Measurements from ENCODE around the gene SPATA3.

Gene SPATA3

DNA sequence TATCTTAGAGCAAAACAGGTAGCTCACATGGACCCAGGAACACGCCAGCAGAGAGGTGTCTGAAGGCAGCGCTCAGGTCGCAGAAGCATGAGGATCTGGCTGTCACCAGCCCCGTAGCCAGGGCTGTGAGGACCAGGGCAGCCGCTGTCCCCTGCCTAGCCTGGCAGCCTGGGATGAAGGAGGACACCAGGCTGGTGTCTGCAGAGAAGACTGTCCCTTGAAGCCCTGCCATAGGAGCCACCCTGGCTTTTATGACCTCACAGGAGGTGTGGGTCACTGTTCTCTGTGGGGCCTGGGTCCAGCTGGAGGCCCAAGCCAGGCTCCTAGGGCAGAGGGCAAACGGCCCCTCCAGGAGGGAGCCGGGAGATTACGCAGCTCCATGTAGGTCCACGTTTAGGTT, at the start of gene SPATA3:
Gene SPATA3 (plus strand): TSS at position 301 of the 400 bp plus-strand sequence. CDS start 113 bp downstream, outside the sequence.
- H3K4me3 ChIP-seq = no peak within 1 kb of the TSS
- no peak within 1 kb of the TSS for H3K27ac ChIP-seq

DNA sequence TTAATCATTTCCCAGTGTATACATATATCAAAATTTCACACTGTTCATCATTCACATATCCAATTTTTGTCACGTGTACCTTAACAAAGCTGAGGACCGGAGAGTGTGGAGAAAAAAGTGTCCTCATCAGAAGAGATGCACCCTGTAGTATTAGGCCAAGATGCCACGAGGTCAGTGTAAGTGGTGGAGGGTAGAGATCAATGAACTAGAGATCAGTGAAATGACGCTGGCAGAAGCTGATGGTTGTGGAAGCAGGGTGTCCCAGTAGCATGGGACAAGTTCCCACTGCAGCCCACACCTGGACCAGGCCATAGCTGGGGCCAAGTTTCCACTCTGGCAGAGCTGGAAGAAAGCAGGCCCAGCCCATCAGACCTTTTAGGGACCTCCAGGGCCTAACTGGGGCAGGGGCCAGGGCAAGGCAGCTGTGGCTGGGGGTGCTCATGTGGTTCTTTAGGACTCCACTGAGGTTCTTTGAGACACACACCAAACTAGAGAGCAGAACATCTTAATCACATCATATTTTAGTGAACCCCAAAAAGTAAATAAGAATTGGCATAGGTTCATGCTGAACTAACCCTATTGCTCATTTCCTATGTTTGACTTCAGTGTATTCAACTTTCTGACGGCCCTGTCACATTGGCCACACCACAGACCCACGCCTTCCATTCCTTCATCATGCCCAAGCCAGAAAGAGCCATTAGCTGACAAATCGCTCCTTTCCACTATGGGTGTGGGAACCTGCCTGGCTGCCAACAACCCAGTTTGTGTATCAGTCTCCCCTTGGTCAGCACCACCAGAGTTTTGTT, 49.3 kb upstream of the SPATA3 start:
- Histone ChIP-seq H3K4me3 (no peak overlapping the region), H3K27ac (no peak overlapping the region)

DNA sequence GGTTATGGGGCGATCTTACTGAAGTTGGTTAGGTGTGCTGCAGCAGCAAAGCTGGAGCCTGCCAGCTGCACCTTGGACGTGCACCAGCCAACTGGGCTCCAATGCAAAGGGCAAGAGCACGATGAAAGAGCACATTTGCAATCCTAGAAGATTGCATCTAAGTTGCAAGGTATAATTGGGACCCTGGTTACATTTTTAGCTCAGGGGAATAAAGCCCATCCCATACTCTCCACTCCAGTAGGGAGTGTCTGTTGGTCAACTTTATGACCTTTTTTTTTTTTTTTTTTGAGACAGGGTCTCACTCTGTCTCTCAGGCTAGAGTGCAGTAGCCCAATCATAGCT, 48.7 kb upstream of the SPATA3 start:
- H3K4me3 ChIP-seq = no peak overlapping the region
- no peak overlapping the region for H3K27ac ChIP-seq

DNA sequence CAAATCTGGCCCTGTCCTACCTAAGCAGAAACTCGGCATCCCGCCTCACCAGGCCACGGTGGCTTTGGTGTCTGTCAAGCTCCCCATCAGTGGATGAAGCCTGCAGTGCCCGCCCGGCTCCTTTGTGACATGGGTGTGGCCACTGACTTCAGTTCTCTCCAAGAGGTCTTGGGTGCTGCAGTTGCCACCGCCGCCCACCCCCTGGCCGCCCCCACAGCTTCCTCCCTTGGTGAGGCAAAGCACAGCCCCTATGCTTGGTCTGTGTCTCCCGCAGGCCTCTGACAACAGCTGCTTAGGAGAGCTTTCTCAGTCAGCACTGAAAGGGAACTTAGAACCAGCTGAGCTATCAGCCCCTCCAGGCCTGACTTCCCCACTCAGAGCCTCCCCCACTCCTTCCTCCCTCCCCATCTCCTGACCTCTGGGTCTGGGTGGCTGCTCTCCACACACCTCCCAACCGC, 48.0 kb upstream of the SPATA3 start:
- Histone ChIP-seq H3K4me3 (no peak overlapping the region), H3K27ac (no peak overlapping the region)

DNA sequence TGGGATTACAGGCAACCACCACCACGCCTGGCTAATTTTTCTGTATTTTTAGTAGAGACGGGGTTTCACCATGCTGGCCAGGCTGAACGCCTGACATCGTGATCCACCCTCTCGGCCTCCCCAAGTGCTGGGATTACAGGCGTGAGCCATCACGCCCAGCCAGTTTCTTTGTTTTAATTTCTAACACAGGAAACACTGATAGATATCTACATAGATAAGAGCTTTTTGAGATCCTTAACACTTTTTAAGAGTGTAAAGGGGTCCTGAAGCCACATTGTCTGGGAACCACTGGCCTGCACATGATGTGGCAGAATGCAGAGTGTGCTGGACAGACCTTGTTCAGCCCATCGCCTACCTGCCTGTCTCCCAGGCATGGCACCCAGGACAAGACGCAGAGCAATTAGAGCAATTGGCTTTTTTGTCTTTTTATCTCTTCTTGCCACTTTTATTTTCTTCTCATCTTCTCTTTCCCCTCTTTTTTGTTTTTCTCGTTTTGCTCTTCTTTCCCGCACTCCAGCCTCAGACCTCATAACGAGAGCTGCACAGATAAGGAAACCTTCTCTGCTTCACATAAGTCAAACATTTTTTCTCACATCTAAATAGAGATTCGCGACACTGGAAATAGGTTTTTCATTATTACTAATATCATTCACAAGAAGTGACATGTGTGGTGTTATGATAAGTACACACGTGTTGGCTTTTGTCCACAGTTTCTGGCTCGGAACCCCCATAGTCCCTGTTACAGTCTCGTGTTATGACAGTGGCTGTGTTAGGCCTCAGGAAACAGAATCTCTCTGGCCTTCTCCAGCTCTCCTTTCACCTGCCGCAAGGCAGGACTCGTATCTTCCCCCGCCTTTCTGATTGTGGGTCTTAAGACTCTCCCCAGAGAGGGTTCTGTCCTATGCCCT, 45.7 kb upstream of the SPATA3 start:
- H3K4me3 ChIP-seq = no peak overlapping the region
- no peak overlapping the region for H3K27ac ChIP-seq

DNA sequence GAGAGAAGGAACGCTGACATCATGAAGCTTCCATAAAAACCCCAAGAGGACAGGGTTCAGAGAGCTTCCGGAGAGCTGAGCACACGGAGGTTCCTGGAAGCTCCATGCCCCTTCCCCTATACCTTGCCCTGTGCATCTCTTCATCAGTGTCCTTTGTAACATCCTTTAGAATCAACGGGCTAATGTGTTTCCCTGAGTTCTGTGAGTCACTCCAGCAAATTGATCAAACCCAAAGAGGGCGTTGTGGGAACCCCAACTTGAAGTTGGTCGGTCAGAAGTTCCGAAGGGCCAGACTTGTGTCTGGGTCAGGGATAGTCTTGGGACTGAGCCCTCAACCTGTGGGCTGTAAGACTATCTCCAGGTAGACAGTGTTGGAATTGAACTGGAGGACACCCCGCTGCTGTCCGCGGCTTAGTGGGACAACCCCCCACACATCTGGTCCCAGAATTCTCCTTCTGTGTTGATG, 45.0 kb upstream of the SPATA3 start:
- no peak overlapping the region for H3K4me3 ChIP-seq
- no peak overlapping the region for H3K27ac ChIP-seq

DNA sequence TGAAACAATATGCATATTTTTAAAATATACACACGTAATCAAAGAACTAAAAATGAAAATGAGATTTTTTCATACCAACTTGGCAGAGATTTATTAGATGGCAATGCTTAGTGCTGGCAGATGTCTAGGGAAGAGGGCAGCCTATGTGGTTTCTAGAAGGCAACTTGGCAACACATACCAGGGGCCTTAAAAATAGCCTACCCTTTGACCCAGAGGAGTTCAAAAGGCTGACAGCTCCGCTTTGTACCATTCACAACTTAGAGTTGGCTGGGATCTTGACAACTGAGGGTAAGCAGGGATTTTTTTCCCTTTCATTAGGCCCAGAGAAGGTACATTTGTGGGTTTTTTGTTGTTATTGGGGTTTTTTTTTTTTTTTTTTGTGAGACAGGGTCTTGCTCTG, 44.5 kb upstream of the SPATA3 start:
- Histone ChIP-seq H3K27ac (no peak overlapping the region), H3K4me3 (no peak overlapping the region)

DNA sequence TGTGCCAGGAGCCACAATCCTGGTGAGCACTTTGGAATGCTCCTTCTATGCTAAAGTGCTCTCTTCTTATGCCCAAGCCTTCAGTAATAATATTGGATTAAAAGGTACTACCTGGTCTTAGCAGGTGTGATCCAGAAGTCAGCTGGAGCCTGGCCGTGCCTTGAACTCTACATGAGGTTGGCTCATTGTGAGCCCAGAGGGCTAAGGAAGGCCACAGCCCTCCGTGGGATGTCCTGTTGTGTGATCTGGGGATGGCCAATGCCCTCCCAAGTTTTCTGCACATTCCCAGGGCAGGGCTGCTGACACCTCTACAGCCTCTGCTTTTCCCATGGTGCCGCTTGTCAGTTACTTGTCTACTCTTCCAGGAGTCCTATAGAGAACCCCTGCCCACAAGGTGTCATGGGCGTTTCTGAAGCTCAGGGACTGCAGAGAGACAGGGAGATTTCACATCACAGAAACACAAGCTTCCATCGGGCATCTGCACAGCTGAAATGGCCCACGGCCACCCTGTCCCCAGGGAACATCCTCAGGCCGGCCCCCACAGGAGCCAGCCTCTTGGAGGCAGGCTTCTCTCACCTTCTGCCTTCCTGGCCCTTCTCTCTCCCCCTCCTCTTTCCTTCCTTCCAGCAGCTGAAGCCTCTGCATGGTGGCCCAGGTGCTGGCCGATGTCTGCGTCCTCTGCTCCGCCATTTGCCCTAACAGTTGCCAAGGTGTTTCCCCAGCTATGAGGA, 43.5 kb upstream of the SPATA3 start:
- no peak overlapping the region for H3K4me3 ChIP-seq
- H3K27ac ChIP-seq = no peak overlapping the region

DNA sequence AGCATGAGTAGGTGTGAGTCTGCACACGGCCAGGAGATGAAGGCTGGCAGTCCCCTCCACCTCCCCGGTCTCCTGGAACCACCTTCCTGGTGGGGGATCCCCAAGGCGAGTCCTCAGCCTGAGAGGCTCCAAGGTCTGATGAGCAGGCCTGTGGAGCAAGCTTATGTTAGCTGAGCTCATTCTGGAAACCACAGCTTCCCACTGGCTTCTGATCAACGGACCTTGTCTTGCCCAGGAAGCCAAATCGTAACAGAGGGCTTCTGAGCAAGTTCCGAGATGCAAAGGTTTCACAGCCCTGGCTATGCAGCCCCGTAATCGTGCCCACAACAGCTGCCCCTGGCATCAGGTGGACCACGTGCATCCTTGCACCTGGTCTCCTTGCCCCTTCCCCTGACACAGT, 42.1 kb upstream of the SPATA3 start:
- Histone ChIP-seq H3K27ac (no peak overlapping the region), H3K4me3 (no peak overlapping the region)

DNA sequence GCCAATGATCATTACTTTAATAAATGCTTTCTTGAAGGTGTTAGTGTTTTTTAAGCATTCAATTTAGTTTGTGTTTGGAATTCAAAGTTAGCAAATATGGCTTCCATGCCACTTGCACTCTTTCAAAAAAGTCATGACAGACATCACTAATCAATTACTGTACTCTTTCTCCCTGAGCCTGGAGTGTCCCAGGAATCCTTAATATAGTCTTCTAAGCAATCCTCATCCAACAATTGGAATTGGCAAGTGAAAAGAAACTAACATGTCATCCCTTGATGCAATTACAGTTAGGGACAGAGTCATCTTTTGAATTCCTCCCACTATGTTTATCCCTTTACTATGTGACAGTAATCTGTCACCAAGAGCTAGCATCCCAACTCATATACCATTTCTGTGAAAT, 41.2 kb upstream of the SPATA3 start:
- H3K4me3 ChIP-seq = no peak overlapping the region
- no peak overlapping the region for H3K27ac ChIP-seq

DNA sequence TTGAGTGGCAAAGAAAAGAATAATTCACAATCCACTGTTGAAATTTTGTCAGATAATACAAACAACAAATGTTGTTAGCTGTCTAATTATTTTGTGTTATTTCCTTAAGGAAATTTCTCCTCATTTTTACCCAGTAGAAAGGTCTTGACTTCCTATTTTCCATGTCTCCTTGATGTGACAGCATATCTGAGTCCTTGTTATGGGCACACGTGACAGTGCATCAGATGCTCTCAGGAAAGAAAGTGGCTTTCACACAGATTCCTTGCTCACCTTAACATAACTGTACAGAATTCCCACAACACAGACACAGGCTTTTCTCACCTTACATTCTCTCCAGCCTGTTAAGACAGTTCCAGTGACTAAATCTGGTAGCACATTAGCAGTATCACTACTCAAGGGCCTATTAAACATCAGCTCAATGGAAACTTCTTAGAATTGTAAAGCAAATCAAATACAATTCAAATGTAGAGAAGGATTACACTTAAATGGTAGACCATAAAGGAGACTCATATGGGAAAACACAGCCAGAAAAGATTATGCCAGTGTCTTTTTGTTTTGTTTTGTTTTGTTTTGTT, 40.7 kb upstream of the SPATA3 start:
- no peak overlapping the region for H3K4me3 ChIP-seq
- no peak overlapping the region for H3K27ac ChIP-seq

DNA sequence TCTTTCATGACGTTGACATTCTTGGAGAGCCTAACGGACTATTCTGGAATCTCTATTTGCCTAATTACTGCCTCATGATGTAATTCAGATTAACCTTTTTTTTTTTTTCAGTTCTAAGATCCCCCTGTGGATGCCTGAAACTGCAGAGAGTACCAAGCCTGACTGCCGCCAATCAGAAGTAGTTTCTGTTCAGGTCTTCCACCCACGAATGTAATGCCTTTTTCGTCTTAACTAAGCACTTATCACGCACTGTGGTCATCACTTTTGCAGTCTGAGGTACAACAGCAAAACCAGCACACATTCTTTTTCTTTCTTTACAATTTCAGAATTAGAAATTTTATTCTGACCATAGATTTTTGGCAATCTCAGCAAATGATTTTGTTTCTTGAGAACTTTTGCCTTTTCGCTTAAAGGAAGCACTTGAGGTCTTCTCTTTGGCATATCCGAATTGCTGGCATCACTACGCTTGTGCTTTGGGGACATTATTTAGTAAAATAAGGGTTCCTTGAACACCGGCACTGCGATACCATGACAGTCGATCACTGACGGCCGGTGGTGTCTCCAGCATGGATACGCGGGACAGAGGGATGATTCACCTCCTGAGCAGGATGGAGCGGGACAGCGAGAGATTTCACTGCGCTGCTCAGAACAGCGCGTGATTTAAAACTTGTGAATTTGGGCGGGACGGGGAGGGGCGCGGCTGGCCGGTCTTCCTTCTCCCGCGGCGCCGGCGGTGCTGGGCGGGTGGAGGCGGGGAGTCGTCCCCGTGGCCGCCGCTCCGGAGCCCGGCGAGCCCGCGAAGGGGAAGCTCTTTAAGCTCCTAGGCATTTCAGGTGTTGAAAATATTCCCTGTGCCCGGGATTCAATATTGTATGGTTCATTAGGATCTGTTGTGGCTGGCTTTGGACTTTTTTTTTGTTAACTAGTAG, 38.8 kb upstream of the SPATA3 start:
- Histone ChIP-seq H3K4me3 (peak overlapping the region; percentile 10 to 32 (median 15)), H3K27ac (peak overlapping the region in 2 of 21 experiments; percentile 5 to 61)

DNA sequence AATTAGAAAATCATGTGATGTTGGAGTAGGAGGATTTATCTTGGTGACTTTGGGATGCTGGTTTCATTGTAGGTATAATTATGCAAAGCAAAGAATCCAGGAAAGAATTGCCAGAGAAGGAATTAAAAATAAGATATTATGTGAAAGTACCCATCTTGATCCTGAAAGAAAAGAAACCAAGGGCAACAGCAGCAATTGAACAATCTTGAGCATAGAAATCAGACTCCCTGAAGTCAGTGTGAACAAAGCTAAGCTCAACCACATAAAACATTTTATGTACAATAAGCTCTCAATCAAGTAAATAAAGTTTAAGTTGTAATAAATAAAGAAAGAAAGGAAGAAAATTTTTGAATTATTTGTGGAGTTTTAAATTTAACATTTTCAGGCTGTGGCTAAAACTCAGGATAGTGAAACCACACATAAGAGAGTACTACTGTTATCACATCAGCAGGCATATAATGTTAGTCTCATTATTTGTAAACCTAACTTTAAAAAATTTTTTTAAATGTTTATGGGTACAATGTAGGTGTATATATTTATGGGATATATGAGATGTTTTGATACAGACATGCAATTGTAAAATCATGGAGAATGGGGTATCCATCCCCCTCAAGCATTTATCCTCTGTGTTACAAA, 38.0 kb upstream of the SPATA3 start:
- Histone ChIP-seq H3K4me3 (peak overlapping the region; percentile 10 to 32 (median 15)), H3K27ac (peak overlapping the region in 2 of 21 experiments; percentile 5 to 61)

DNA sequence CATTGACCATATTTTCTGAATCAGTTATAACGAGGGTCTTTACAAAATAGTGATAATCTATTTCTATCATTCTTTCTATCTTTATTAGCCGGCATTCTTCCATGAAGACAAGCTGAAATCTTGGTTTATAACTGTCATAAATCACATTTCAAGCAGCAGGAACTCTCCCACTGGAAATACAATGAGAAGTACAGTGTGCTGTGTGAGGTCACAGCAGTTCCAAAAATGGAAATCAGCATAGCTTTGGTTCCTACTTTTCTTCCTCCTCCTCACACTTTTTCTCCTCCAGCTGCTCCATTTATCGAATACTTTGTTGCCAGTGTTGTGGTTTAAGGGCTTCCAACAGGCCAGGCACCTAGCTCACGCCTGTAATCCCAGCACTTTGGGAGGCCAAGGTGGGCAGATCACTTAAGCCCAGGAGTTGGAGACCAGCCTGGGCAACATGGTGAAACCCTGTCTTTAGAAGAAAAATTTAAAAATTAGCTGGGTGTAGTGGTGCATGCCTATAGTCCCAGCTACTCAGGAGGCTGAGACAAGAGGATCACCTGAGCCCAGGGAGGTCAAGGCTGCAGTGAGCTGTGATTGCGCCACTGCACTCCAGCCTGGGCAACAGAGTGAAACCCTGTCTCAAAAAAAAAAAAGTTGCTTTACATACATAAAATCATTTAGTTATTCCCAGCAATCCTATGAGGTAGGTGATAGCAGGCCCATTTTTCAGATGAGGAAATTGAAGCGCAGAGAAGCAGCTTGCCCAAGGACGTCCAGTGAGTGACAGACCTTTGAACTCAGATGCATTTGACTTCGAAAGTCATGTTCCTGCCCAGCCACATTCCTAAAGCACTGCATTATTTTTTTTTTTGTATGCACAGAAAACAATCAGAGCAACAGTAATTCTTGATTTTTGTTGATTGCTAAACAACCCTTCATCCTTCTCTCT, 36.8 kb upstream of the SPATA3 start:
- no peak overlapping the region for H3K4me3 ChIP-seq

DNA sequence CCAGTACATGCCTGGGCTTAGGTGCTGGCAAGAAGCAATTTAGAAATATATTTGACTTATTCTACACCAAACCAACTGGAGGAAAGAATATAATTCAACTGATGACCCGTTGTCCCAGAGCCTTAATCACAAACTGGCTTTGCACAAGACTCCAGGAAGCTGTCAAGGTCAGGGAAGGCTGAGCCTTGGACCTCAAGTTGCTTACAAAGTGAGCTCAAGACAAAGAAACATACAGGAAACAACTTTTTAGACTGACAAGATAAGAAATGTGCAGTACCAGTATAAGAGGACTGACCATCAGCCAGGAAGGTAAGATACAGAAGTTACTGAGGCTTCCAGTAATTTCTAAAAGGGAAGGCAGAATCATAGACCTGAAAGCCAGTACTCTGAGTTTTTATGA, 35.9 kb upstream of the SPATA3 start:
- no peak overlapping the region for H3K27ac ChIP-seq

More for the DNA sequence above, 36.8 kb upstream of the SPATA3 start:
- no peak overlapping the region for H3K27ac ChIP-seq

DNA sequence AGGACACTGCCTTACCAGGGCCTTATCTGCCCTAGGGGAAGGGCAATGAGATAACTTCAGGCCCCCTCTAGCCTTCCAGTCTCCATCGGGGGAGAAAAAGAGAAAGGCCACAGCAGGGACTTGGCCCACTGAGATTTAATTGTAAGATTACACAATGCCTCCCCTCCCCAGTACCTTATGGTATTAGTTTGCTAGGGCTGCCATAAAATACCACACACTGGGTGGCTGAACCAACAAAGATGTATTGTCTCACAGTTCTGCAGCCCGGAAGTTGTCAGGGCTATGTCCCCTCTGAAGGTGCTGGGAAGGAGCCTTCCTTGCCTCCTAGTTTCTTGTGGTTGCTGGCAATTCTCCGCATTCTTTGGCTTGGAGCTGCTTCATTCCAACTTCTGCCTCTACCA, 34.8 kb upstream of the SPATA3 start:
- H3K27ac ChIP-seq = no peak overlapping the region
- no peak overlapping the region for H3K4me3 ChIP-seq

More for the DNA sequence above, 35.9 kb upstream of the SPATA3 start:
- no peak overlapping the region for H3K4me3 ChIP-seq

DNA sequence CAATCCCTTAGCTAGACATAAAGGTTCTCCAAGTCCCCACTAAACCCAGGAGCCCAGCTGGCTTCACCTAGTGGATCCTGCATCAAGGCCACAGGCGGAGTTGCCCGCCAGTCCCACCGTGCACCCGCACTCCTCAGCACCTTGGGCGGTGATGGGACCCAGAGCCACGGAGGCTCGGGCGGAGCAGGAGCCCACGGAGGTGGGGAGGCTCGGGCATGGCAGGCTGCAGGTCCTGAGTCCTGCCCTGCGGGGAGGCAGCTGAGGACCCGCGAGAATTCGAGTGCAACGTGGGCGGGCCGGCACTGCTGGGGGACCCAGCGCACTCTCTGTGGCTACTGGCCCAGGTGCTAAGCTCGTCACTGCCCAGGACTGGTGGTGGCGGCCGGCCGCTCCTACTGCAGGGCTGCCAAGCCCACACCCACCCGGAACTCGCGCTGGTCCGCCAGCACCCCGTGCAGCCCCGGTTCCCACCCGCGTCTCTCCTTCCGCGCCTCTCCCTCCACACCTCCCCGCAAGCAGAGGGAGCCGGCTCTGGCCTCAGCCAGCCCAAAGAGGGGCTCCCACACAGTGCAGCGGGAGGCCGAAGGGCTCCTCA, 31.7 kb upstream of the SPATA3 start:
- no peak overlapping the region for H3K27ac ChIP-seq
- no peak overlapping the region for H3K4me3 ChIP-seq
